Osteoblast (primary cell): ENCODE results near the gene UBXN6. TPM values are rescaled to one million over a fixed set of nuclear protein-coding genes. Genes with fewer than 3 reads are reported as not detected.

ENCODE experiments used
- DNase-seq: peaks from one replicate; pipeline ENCODE4 v3.0.0; 2011; ENCODE audit warnings: low spot score, mixed read lengths; ENCODE audit not compliant: insufficient read length; ENCODE audit errors: missing footprints
- H2AFZ ChIP-seq: 2 replicates; pipeline ENCODE4 v1.6.0; 2011; ENCODE audit warnings: mild to moderate bottlenecking, low read length
- H3K27ac ChIP-seq: 2 replicates; pipeline ENCODE4 v1.5.1; 2011; ENCODE audit warnings: mild to moderate bottlenecking, low read depth, low read length, moderate library complexity
- H3K27me3 ChIP-seq: 2 replicates; pipeline ENCODE4 v1.6.0; 2012; ENCODE audit warnings: mild to moderate bottlenecking, control low read depth, inconsistent platforms, low read length, moderate library complexity; ENCODE audit not compliant: insufficient read depth
- H3K36me3 ChIP-seq: 2 replicates; pipeline ENCODE4 v1.5.1; 2011; ENCODE audit warnings: mild to moderate bottlenecking, low read length, control low read depth, moderate library complexity; ENCODE audit not compliant: insufficient read depth
- H3K4me1 ChIP-seq: 2 replicates; pipeline ENCODE4 v1.5.1; 2011; ENCODE audit warnings: mild to moderate bottlenecking, low read length, control low read depth, moderate library complexity; ENCODE audit not compliant: insufficient read depth
- H3K4me2 ChIP-seq: 2 replicates; pipeline ENCODE4 v1.6.0; 2011; ENCODE audit warnings: mild to moderate bottlenecking, low read length; ENCODE audit not compliant: insufficient read depth
- H3K4me3 ChIP-seq: fragments of 200-600 bp; sonication (generic); 3 replicates; pipeline ENCODE4 v1.5.1; 2012; ENCODE audit warnings: mild to moderate bottlenecking, low read length, inconsistent platforms; ENCODE audit not compliant: insufficient read depth
- H3K79me2 ChIP-seq: 2 replicates; pipeline ENCODE4 v1.6.0; 2012; ENCODE audit warnings: mild to moderate bottlenecking, low read length, control low read depth, inconsistent platforms; ENCODE audit not compliant: insufficient read depth
- H3K9me3 ChIP-seq: 2 replicates; pipeline ENCODE4 v1.5.1; 2011; ENCODE audit warnings: low read depth, low read length, control low read depth
- H4K20me1 ChIP-seq: 2 replicates; pipeline ENCODE4 v1.6.0; 2012; ENCODE audit warnings: mild to moderate bottlenecking, low read length, control low read depth; ENCODE audit not compliant: insufficient read depth
- CTCF ChIP-seq: IDR thresholded peaks from 2 replicates; pipeline ENCODE4 v1.5.1; 2011; ENCODE audit warnings: mild to moderate bottlenecking, low read depth, low read length, moderate library complexity; ENCODE audit errors: extremely low read depth
- total RNA-seq: library from RNA; depleted of rRNA; stranded (reverse); fragments of >200 nt; gene quantifications from 2 replicates; pipeline ENCODE4 v1.2.3, GENCODE V29; 2012

Gene UBXN6
- total RNA-seq, 1 donor: 136 TPM

- Histone ChIP-seq H3K27ac (peak overlapping the region; percentile 89), H4K20me1 (peaks cover 18% of the 10 kb centered on the region), H3K4me1 (peaks cover 17% of the 10 kb centered on the region), H3K4me3 (peak overlapping the region; percentile 83), H2AFZ (peak overlapping the region; percentile 97), H3K4me2 (peak overlapping the region; percentile 97), H3K9me3 (no peaks in the 10 kb centered on the region), H3K36me3 (peaks cover 11% of the 10 kb centered on the region), H3K79me2 (peaks cover 38% of the 10 kb centered on the region), H3K27me3 (no peaks in the 10 kb centered on the region)
- TF ChIP-seq CTCF: no peak
- DNase-seq: peak; percentile 100
These were observed 14.0 kb upstream of the UBXN6 start for GRCh38 chr19:4471403-4472173.

- no peak overlapping the region for H2AFZ ChIP-seq
- H3K79me2 ChIP-seq: peaks cover 7% of the 10 kb centered on the region
- DNase-seq: no peak
- H3K36me3 ChIP-seq: no peaks in the 10 kb centered on the region
- no peak overlapping the region for H3K27ac ChIP-seq
- H4K20me1 ChIP-seq: no peaks in the 10 kb centered on the region
- H3K9me3 ChIP-seq: no peaks in the 10 kb centered on the region
- H3K4me1 ChIP-seq: peaks cover 4% of the 10 kb centered on the region
- TF ChIP-seq CTCF: no peak
- H3K27me3 ChIP-seq: no peaks in the 10 kb centered on the region
- no peak overlapping the region for H3K4me3 ChIP-seq
- no peak overlapping the region for H3K4me2 ChIP-seq
These were observed 10.2 kb upstream of the UBXN6 start for GRCh38 chr19:4467835-4468234.

GRCh38 chr19:4464815-4465581 lies 7.4 kb upstream of the UBXN6 start:
- H3K27me3 ChIP-seq: no peaks in the 10 kb centered on the region
- TF ChIP-seq CTCF: no peak

More at GRCh38 chr19:4464815-4465581, 7.4 kb upstream of the UBXN6 start:
- Histone ChIP-seq H3K4me1 (no peaks in the 10 kb centered on the region), H3K4me2 (no peak overlapping the region), H3K36me3 (no peaks in the 10 kb centered on the region), H2AFZ (no peak overlapping the region), H3K4me3 (no peak overlapping the region), H4K20me1 (no peaks in the 10 kb centered on the region), H3K27ac (no peak overlapping the region), H3K9me3 (no peaks in the 10 kb centered on the region), H3K79me2 (no peaks in the 10 kb centered on the region)
- no peak for DNase-seq
